Activated naive CD4-positive, alpha-beta T cell treated with anti-CD3 and anti-CD28 coated beads for 36 hours (primary cell): ENCODE results near the gene OR2M5. TPM values are rescaled to one million over a fixed set of nuclear protein-coding genes. Genes with fewer than 3 reads are reported as not detected.

Experiments used
- CTCF ChIA-PET: fragments of 350-600 bp; sonication (Branson Sonifier 250); formaldehyde crosslinking; loops from one replicate; lab custom pipeline; 2021; ENCODE audit warnings: antibody characterized with exemption; lab: Charles Lee
- DNase-seq: peaks from one replicate; pipeline ENCODE4 v3.0.0-alpha.2; 2020
- H3K27ac Mint-ChIP-seq: one replicate; pipeline ENCODE4 v1.8.0; 2021; ENCODE audit warnings: mild to moderate bottlenecking, mixed read lengths
- H3K27me3 Mint-ChIP-seq: one replicate; pipeline ENCODE4 v1.8.0; 2021; ENCODE audit warnings: low read depth, mixed read lengths
- H3K36me3 Mint-ChIP-seq: one replicate; pipeline ENCODE4 v1.8.0; 2021; ENCODE audit warnings: low read depth, mixed read lengths
- H3K4me1 Mint-ChIP-seq: one replicate; pipeline ENCODE4 v1.8.0; 2021; ENCODE audit warnings: low read depth, mixed read lengths
- H3K4me3 Mint-ChIP-seq: one replicate; pipeline ENCODE4 v1.8.0; 2021; ENCODE audit warnings: mild to moderate bottlenecking, moderate library complexity, mixed read lengths
- H3K9me3 Mint-ChIP-seq: one replicate; pipeline ENCODE4 v1.8.0; 2021; ENCODE audit warnings: mixed read lengths
- intact Hi-C: fragments of 100-400 bp; cut with micrococcal nuclease; formaldehyde crosslinking; loops from one replicate; pipeline ENCODE4 v1.15.1; 2023
- total RNA-seq, 2 experiments: library from RNA; stranded (reverse); gene quantifications; one replicate each; pipeline ENCODE4 v1.2.3, GENCODE V29; 2021

The OR2M5 gene
- not detected for total RNA-seq

DNA sequence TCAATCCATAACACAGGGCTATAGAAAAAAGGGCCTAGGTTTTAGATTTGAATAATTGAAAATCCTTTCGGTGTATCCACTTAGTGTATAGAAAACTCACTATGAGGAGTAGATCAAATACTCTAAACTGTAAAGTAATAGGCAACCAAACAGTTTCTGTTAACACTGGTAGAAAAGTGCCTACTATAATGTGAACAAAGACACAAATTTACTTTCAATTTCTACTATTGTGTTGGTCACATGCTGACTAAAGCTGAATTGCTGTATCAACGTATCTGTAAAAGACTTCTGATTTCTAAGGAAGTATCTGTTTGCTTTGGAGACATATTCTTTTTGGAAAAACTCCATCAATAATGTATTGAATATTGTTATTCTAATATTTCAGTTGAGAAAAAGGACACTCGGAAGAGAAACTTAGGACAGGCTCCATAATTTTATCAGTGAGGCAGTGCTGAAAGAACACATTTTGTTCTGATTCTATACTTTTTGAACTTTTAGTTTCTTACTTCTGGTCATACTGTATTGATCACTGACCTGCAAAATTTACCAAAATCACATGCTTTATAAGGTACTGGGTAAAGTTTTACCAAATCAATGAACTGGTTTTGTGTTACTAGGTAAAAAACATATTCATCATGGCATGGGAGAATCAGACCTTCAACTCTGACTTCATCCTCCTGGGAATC, at the start of gene OR2M5:
Gene OR2M5, plus strand, starts transcription at position 636 of the 686 bp plus-strand sequence. Its CDS starts 0 bp downstream, at position 636.
- H3K4me3 Mint-ChIP-seq, result no peak within 1 kb of the TSS
- intact Hi-C loops, result no loop called here
- H3K27ac Mint-ChIP-seq, result no peak within 1 kb of the TSS
- CTCF ChIA-PET, result no interaction called here
- peaks cover 4% of the 10 kb centered on the region for H3K9me3 Mint-ChIP-seq
- no peaks in the 10 kb centered on the region for H3K4me1 Mint-ChIP-seq
- no peaks in the 10 kb centered on the region for H3K27me3 Mint-ChIP-seq
- no peaks in the 10 kb centered on the region for H3K36me3 Mint-ChIP-seq
- no peak for DNase-seq

- Mint-ChIP-seq H3K36me3 (no peaks in the 10 kb centered on the region), H3K9me3 (no peaks in the 10 kb centered on the region), H3K27ac (no peak overlapping the region), H3K4me1 (no peaks in the 10 kb centered on the region), H3K4me3 (no peak overlapping the region), H3K27me3 (no peaks in the 10 kb centered on the region)
- intact Hi-C loops, result no loop called here
- DNase-seq, result no peak
- CTCF ChIA-PET, result no interaction called here
These were observed 46.4 kb upstream of the OR2M5 start for GRCh38 chr1:248098529-248098928.

DNA sequence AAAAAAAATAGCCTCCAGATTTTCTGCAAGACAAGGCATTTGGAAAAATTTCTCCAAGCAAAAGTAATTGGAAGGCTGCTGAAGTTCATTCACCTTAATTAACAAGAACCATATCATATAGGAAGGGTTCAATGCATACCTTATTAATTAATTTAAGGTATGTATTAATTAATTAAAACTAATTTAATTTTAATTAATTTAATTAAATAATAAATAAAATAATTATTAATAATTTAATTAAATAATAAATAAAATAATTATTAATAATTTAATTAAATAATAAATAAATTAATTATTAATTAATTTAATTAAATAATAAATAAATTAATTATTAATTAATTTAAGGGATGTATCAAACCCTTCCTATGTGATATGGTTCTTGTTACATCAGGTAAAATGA, 42.1 kb upstream of the OR2M5 start:
- Mint-ChIP-seq H3K9me3 (peaks cover 4% of the 10 kb centered on the region), H3K36me3 (no peaks in the 10 kb centered on the region), H3K27me3 (no peaks in the 10 kb centered on the region), H3K27ac (no peak overlapping the region), H3K4me3 (no peak overlapping the region), H3K4me1 (no peaks in the 10 kb centered on the region)
- CTCF ChIA-PET, result no interaction called here
- intact Hi-C loops, result no loop called here
- DNase-seq, result no peak

- peaks cover 30% of the 10 kb centered on the region for H3K9me3 Mint-ChIP-seq
- no peaks in the 10 kb centered on the region for H3K27me3 Mint-ChIP-seq
- CTCF ChIA-PET, result no interaction called here
- H3K4me1 Mint-ChIP-seq, result no peaks in the 10 kb centered on the region
- intact Hi-C loops, result no loop called here
- H3K4me3 Mint-ChIP-seq, result no peak overlapping the region
- DNase-seq, result no peak
- H3K36me3 Mint-ChIP-seq, result no peaks in the 10 kb centered on the region
- H3K27ac Mint-ChIP-seq, result no peak overlapping the region
These were observed 33.8 kb upstream of the OR2M5 start for GRCh38 chr1:248111157-248111556.

GRCh38 chr1:248114890-248115289, 30.1 kb upstream of the OR2M5 start:
- CTCF ChIA-PET, result no interaction called here
- Mint-ChIP-seq H3K27ac (no peak overlapping the region), H3K36me3 (no peaks in the 10 kb centered on the region), H3K9me3 (peaks cover 29% of the 10 kb centered on the region), H3K4me1 (no peaks in the 10 kb centered on the region), H3K4me3 (no peak overlapping the region), H3K27me3 (no peaks in the 10 kb centered on the region)
- intact Hi-C loops, result no loop called here
- no peak for DNase-seq

DNA sequence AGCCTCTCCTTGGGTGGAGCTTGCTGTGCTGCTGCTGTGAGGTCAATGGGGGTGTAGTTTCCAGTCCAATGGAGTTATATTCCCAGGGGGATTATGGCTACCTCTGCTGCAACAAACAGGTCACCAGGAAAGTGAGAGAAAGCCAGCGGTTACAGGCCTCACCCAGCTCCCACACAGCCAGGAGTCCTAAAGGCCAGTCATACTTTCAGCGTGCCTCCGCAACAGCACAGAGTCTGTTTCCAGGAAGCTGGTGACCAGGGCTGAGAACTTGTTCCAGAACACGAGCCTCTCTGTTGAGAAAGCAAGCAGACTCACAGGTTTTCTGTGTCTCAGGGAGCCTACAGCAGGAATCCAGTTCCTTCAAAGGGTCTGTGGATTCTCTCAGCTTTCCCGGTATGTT, 17.3 kb upstream of the OR2M5 start:
- peaks cover 2% of the 10 kb centered on the region for H3K9me3 Mint-ChIP-seq
- peaks cover 2% of the 10 kb centered on the region for H3K36me3 Mint-ChIP-seq
- no peaks in the 10 kb centered on the region for H3K27me3 Mint-ChIP-seq
- DNase-seq, result no peak
- H3K27ac Mint-ChIP-seq, result no peak overlapping the region
- CTCF ChIA-PET, result no interaction called here
- no peaks in the 10 kb centered on the region for H3K4me1 Mint-ChIP-seq
- no peak overlapping the region for H3K4me3 Mint-ChIP-seq
- intact Hi-C loops, result no loop called here

GRCh38 chr1:248136811-248137210, 8.1 kb upstream of the OR2M5 start:
- CTCF ChIA-PET, result no interaction called here
- Mint-ChIP-seq H3K4me1 (no peaks in the 10 kb centered on the region), H3K27me3 (peaks cover 2% of the 10 kb centered on the region), H3K27ac (no peak overlapping the region), H3K4me3 (no peak overlapping the region), H3K36me3 (no peaks in the 10 kb centered on the region), H3K9me3 (peaks cover 9% of the 10 kb centered on the region)
- intact Hi-C loops, result no loop called here
- no peak for DNase-seq

DNA sequence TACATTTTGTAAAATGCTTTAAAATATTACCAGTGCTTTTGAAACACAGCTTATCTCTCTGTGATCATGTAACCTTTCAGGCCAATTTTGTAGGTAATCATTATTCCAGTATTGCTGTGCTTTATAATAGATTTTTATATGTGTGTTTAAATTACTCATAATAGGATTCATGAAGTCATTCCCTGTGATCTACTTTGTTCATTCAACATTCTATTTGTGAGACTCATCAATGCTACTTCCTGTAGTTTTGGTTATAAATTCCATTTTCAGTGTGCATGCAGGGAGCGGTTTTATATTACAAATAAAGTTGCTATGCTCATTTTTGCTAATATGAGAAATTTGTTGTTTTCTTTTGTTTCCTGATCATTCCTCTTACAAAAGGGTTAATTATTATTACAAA, 4.1 kb upstream of the OR2M5 start:
- intact Hi-C loops, result no loop called here
- Mint-ChIP-seq H3K36me3 (no peaks in the 10 kb centered on the region), H3K4me1 (no peaks in the 10 kb centered on the region), H3K4me3 (no peak overlapping the region), H3K27me3 (no peaks in the 10 kb centered on the region), H3K9me3 (no peaks in the 10 kb centered on the region), H3K27ac (no peak overlapping the region)
- CTCF ChIA-PET, result no interaction called here
- no peak for DNase-seq

DNA sequence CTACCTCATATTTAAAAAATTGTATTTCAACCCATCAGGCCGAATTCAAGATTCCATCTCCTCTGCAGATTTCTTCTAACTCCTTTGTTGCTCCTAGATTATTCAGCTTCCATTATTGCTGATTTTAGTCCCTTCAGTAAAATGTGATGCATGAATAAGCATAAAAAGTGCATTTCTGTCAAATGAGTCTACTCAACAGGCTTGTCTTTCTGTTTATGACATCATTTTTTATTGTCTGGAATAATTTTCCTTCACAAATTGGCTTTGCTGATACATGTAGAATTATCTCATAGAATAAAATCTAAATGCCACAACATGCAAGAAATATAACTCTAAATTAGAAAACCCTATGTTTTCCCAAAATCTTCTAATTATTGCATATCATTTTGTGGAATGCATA, 1.6 kb upstream of the OR2M5 start:
- intact Hi-C loops, result no loop called here
- no peak overlapping the region for H3K27ac Mint-ChIP-seq

DNA sequence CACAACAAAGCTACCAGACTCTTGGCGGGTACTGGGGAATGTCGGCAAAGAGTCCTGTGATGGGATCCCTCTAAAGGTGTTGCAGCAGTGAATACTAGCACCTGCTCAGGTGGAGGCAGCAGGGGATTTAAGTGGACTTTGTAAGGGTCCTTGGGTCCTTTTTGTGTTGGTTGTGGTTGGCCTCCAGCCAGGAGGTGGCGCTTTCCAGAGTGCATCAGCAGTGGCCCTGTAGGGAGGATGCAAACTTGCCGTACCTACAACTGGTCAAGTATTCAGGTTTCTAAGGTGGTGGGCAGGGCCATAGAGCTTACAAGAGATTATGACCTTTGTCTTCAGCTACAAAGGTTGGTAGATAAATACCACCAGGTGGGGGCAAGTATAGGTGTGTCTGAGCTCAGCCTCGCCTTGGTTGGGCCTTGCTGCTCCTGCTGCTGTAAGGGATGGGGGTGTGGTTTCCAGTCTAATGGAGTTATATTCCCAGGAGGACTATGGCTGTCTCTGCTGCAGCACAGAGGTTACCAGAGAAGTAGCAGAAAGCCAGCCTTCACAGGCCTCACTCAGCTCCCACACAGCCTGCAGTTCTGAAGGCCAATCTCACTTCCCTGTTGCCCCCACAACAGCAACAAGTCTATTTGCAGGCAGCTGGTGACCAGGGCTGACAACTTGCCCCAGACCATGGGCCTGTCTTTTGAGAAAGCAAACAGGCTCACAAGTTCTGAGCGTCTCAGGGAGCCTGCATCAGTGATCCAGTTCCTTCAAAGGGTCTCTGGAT, 7.3 kb downstream of the OR2M5 start:
- CTCF ChIA-PET, result no interaction called here
- Mint-ChIP-seq H3K9me3 (peaks cover 4% of the 10 kb centered on the region), H3K27me3 (no peaks in the 10 kb centered on the region), H3K4me1 (no peaks in the 10 kb centered on the region), H3K27ac (no peak overlapping the region), H3K36me3 (no peaks in the 10 kb centered on the region), H3K4me3 (no peak overlapping the region)
- intact Hi-C loops, result no loop called here
- DNase-seq, result no peak

More for the DNA sequence above, 1.6 kb upstream of the OR2M5 start:
- Mint-ChIP-seq H3K9me3 (peaks cover 4% of the 10 kb centered on the region), H3K4me3 (no peak overlapping the region), H3K27me3 (no peaks in the 10 kb centered on the region), H3K36me3 (no peaks in the 10 kb centered on the region), H3K4me1 (no peaks in the 10 kb centered on the region)
- no peak for DNase-seq
- CTCF ChIA-PET, result no interaction called here

DNA sequence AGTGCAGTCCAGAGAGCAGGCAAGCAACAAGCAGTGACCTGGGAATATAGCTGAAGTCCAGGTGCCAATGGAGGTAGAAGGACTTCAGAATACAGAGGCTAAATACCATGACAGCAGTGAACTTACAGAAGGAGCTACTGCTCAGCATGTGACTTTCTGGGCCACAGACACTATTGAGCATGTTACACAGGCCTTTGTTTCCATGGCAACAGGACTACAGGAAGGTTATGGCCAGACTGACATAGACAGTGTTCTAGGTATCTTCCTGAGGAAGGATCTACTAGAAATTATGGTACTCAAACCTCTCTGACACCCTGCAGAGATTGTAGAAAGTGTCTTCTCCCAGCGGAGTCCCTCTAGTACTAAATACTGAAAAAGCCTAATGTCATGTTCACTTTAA, 11.0 kb downstream of the OR2M5 start:
- DNase-seq, result no peak
- intact Hi-C loops, result no loop called here
- no peaks in the 10 kb centered on the region for H3K4me1 Mint-ChIP-seq
- no peaks in the 10 kb centered on the region for H3K9me3 Mint-ChIP-seq
- H3K27me3 Mint-ChIP-seq, result no peaks in the 10 kb centered on the region
- H3K36me3 Mint-ChIP-seq, result no peaks in the 10 kb centered on the region
- CTCF ChIA-PET, result no interaction called here
- H3K27ac Mint-ChIP-seq, result no peak overlapping the region
- H3K4me3 Mint-ChIP-seq, result no peak overlapping the region

DNA sequence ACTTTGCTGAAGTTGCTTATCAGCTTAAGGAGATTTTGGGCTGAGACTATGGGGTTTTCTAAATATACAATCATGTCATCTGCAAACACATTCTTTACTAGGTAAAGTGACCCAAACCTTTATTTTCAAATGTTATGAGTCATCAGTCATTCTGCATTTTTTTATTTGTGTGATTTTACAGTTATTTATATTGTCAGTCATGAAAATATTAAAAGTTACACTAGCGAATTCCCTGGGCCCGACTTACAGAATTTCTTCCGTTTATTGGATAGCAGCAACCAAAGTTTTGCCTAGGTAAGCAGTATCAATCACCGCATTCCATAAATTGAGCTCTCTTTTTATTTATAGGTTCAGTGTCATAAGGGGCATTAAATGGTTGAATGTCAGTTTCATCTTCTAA, 13.8 kb downstream of the OR2M5 start:
- H3K36me3 Mint-ChIP-seq, result no peaks in the 10 kb centered on the region
- H3K4me3 Mint-ChIP-seq, result no peak overlapping the region
- H3K27ac Mint-ChIP-seq, result no peak overlapping the region
- no peaks in the 10 kb centered on the region for H3K4me1 Mint-ChIP-seq
- DNase-seq, result no peak
- H3K9me3 Mint-ChIP-seq, result no peaks in the 10 kb centered on the region
- intact Hi-C loops, result no loop called here
- CTCF ChIA-PET, result no interaction called here
- H3K27me3 Mint-ChIP-seq, result no peaks in the 10 kb centered on the region

DNA sequence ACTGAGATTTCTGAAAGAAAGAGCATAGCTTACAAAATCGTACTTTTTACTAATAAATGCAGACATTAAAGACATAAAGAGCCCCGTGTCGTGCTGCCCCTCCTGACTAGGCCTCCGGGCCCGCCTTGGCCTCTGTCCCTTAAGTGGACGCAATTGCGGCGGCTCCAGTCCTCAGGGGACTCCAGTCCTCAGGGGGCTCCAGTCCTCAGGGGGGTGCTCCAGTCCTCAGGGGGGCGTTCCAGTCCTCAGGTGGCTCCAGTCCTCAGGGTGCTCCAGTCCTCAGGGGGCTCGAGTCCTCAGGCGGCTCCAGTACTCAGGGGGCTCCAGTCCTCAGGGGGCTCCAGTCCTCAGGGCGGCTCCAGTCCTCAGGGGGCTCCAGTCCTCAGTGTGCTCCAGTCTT, 19.1 kb downstream of the OR2M5 start:
- Mint-ChIP-seq H3K4me1 (no peaks in the 10 kb centered on the region), H3K9me3 (no peaks in the 10 kb centered on the region), H3K36me3 (no peaks in the 10 kb centered on the region), H3K4me3 (no peak overlapping the region), H3K27me3 (no peaks in the 10 kb centered on the region), H3K27ac (no peak overlapping the region)
- intact Hi-C loops, result no loop called here
- DNase-seq, result no peak
- CTCF ChIA-PET, result no interaction called here
